Left renal cortex interstitium (tissue), 4 donors: ENCODE data around the gene NNT. TPM values are rescaled to one million over a fixed set of nuclear protein-coding genes. Genes with fewer than 3 reads are reported as not detected.
"Not testable (repeated sequence)": the region's sequence is repeated elsewhere in the genome, so short reads cannot be mapped to it uniquely, and the experiment has no call there.

Experiments used
- DNase-seq, 4 donors: peaks; one replicate each; pipeline ENCODE4 v3.0.0-alpha.2; 2013; ENCODE audit warnings: low read depth in 4 of 4, low spot score in 2 of 4, missing footprints in 1 of 4
- polyA plus RNA-seq, 4 donors: library from polyadenylated mRNA; unstranded; fragments of 120-200 nt; gene quantifications; one replicate each; pipeline ENCODE4 v1.2.1, GENCODE V29; 2013; ENCODE audit not compliant: insufficient read length in 4 of 4

Gene NNT
- polyA plus RNA-seq, 4 donors = 103 to 115 (median 113) TPM

DNA sequence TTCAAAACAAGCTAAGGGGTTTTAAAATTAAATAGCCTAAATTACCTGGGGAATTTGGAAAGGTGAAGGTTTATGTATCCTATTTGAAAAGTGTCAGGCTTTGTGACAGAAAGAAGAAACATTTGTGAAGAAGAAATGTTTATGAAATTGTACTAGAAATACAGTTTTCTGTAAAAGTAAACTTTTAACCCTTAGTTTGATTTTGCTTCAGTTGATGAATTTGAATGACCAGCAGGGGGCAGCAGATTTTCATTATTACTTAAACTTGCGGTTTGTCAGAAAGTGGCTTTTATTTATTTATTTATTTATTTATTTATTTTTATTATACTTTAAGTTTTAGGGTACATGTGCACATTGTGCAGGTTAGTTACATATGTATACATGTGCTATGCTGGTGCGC, 58.1 kb downstream of the NNT start:
- no peak for DNase-seq

DNA sequence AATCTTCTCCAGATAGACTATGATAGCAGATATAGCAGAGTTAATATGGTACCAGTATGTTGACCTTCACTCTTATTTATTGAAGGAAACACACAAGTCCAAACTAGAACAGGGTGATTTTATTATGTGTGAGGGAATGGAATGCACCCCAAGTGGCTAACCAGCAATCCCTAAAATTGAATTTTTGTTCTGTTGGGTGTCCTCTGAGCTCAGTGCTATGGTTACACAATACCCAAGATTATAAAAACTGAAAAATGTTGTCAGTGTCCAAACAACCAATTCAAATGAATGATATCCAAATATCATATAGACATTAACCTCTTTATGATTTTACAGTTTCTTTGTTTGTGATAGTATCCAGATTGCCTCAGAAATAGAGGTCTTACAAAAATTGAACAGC, 60.9 kb downstream of the NNT start:
- DNase-seq = no peak

DNA sequence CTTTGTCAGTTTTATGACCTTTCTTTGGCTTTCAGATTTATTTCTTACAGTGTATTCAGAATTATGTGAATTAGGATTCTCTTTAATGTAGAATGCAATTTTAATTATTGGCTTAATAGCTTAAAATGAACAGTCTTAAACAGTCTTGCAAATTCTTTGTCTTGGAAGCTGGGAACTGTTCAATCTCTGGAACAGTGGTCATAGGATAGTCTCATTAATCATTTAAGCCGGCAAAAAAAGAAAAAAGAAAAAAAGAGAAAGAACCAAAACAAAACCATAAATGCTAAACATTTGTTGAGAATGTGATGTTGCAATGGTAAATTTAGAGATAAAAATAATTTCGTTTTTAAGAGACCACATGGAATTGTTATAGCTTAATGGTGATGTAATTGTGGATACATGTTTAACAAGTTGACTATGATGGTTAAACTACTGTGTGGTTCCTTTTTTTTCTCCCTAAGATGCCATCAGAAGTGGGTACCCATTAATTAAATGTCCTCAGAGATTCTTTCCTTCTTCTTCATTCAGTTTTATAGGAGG, 61.6 kb downstream of the NNT start:
- DNase-seq = no peak

DNA sequence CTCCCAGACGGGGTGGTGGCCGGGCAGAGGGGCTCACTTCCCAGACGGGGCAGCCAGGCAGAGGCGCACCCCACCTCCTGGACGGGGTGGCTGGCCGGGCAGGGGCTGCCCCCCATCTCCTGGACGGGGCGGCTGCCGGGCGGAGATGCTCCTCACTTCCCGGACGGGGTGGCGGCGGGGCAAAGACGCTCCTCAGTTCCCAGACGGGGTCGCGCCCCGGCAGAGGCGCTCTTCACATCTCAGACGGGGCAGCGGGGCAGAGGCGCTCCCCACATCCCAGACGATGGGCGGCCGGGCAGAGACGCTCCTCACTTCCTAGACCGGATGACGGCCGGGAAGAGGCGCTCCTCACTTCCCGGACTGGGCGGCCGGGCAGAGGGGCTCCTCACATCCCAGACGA, 62.8 kb downstream of the NNT start:
- not testable (repeated sequence) for DNase-seq

DNA sequence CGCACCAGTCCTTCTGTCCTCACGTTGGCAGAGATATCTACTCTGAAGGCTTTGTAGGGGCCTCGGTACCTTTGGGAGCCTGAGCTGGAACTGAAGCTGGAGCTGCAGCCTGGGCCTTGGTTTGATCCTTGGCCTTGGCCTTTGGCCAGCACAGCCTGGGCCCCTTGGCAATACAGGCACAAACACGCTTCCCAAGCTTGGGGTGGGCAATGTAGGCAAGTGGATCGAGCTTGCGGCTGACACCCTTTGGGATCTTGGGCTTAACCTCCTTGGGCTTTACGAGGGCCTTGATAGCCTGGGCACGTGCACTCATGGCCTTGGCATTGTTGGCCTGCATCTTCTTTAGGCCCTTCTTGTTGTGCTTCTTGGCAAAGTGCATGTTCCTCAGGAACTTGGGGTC, 63.7 kb downstream of the NNT start:
- DNase-seq = not testable (repeated sequence)

DNA sequence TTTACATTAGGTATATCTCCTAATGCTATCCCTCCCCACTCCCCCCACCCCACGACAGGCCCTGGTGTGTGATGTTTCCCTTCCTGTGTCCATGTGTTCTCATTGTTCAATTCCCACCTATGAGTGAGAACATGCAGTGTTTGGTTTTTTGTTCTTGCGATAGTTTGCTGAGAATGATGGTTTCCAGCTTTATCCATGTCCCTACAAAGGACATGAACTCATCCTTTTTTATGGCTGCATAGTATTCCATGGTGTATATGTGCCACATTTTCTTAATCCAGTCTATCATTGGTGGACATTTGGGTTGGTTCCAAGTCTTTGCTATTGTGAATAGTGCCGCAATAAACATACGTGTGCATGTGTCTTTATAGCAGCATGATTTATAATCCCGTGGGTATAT, 64.4 kb downstream of the NNT start:
- not testable (repeated sequence) for DNase-seq

DNA sequence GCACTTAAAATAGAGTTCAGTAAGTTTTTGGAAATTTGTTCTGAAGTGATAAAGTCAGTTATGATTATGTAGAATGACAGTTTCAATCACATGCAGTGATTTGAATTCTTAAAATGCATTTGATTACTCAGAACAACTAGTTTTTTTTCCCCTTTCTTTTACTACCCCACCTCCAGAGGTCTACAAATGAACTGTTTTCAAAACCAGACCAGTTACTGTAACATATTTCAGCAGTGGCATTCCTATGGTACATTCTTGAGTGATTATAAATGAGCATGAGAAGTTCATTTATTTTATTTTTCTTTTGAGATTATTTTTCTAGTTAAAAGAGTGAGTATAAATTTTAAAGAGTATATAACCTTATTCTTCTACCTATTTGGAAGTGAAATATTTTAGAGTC, 71.6 kb downstream of the NNT start:
- no peak for DNase-seq

DNA sequence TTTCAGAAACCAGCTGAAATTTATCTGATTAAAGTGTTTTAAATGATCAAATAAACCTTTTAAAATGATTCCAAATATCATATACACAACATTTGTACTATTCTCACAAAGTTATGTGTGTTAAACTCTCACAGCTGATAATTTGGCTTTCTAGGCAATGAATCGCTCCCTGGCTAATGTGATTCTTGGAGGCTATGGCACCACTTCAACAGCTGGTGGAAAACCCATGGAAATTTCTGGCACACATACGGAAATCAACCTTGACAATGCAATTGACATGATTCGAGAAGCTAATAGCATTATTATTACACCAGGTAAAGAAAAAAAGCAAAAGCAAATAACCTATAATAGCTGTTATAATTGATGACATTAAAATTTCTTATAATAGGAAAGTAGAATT, 72.4 kb downstream of the NNT start:
- no peak for DNase-seq

DNA sequence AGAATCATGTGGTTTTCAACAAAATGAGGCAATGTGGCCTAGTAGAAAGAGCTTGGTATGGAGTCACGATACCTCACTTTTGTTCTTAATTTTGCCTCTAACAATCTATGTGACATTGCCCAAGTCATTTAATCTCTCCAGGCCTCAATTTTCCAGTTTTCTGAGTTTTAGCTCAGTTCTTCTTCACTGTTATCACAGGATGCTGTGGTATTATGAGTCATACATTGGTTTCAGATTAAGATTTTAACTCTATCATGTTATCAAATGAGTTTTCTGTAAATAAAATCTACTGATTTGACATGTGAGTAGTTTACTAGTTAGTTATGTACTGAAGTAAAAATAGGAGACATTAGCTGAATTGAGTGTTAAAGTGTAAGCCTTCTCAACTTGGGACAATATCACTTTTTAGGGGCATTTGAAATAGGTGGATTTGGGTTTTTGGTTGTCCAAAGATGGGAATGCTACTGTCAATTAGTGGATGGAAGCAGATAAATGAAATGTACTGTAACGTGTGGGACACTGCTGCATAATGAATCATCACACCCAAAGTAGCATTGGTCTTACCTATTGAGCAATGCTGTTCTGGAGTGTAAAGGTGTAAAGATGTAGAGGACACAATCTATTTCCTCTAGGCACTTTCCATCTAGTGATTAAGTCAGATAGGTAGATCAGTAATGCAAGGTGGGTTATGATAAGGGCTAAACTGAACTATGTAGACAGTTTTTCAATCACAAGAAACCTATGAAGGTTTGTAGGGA, 73.3 kb downstream of the NNT start:
- no peak for DNase-seq

DNA sequence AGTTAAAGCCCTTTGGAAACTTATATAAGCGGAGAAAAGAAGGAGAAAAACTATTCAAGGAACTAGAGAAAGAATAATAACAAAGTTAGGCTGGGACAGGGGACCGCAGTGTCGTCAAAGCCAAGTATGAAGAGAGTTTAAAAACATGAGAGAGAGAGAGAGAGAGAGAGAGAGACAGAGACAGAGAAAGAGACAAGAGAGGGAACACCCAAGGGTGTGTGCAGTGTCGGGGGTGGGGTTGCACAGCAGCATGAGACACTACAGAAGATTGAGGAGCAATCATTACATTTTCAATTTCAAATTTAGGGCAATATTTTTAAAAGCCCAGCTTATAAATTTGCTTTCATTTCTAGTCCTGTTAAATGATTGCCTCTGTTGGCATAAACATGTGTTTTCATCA, 74.3 kb downstream of the NNT start:
- DNase-seq = no peak

DNA sequence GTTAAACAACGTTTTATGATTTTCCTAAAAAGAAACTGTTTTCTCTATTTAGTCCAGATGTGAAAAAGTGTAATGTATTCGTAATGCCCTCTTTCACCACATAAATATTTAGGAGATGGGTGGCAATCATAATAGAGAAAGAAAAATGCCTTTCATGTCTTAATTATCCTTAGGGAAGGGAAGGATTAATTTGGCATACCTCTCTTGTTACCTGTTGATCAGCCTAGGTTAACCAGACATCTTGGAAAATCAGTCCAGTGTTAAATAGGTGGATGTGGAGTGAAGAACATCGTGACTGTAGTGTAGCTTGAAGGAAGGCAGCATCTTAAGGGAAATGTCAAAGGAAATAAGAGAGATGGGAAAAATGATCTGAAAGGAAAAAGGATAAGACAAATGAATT, 76.2 kb downstream of the NNT start:
- no peak for DNase-seq

DNA sequence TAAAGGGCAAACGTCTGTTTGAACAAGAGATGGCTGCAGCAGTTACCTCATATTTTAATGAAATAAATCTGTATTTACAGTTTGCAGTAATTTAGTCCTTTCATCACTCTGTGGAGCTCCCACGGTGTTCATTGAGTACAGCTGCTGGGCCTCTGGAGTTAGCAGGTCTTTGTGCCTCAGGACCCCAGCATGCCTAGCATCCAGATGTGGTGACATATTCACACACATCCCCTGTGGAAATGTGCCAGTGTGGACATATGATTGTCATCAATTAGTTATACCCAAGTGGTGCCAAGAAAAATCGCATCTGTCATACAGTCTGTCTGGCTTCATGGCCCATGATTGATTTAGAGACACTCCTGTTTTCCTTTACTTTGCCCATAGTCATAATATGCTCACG, 77.3 kb downstream of the NNT start:
- no peak for DNase-seq

DNA sequence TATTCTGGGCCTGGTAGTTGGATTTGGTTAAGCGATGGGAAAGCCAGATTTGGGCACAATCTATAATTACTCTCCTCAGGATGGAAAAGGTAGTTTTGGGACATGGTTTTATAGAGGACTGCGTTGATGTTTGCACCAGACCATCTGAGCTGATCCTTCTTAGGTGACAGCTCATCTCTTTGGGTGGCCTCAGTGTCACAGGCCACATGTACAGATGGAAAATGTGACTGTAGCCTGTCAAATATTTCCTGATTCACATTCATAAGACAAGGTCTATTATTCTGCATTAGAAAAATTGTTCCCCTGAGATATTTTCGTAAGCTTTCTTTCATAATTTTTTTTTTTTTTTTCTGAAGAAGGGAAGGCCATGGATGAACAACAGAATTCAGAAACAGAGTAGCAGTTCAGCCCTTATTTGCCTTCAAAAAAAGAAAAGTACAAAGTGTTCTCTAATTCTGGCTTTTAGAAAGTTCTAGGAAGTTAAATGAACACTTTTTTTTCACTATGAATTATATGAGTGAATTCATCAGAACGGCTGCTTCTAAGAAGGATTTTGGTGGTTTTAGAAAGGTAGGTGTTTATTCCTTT, 81.0 kb downstream of the NNT start:
- no peak for DNase-seq

DNA sequence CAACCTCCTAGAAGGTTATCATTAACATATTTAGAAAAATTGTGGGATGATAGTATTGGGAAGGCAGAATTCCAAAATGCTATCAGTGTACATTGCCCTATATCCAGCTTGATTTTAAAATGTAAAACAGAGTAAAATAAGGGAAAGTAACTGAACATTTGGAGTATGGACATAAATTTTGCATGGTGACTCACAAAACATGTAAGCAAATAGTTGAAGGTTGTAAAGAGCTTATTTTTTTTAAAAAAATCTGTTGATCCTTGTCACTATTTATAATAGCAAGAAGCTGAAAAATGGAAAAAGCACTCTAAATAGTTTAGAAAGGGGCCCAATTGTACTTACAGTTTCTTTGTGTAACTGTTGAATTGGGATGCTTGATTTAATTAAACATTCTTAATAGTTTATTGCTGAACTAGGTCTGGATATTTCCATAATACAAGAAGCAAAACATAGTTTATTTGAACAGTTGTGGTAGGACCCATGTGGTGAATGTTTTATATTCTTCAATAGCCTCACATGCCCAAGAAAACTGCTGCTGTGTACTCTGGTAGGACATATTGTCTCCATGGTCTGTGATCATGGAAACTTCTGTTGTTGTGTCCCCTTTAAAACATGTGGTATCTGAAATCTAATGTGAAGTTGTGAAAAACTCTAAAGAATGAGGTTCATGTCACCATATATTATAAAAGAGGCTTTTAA, 82.4 kb downstream of the NNT start:
- DNase-seq = no peak

DNA sequence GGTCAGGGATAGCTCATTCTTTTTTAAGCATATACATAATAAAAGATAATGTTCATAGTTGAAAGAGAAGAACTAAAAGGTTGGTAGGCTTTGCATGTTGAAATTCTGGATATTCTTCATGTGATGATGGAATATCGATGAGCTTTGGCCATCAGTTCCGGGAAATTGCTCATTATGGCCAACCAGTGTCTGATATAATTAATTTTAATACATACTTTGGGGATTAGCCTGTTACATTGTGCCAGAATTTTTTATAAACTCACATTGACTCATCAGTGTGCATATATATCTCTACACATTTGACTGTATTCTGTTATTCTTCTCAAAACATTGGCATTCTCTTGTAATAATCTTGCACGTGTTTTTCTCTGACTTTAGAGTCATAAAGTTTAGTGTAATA, 84.3 kb downstream of the NNT start:
- no peak for DNase-seq

DNA sequence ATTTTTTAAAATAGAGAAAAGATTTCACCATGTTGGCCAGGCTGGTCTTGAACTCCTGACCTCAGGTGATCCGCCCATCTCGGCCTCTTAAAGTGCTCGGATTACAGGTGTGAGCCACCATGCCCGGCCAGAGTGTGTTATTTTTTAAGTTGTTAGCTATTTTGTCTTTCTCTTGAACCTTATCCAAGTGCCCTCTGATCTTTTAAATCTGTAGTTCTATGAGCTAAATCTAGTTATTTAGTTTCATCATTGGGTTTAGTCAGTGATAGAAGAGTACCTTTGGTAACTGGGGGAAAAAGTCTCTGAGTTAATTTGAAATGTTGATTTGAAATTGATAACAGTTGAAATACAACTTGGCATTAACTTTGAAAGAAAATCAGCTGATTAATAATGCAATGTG, 88.3 kb downstream of the NNT start:
- DNase-seq = no peak

DNA sequence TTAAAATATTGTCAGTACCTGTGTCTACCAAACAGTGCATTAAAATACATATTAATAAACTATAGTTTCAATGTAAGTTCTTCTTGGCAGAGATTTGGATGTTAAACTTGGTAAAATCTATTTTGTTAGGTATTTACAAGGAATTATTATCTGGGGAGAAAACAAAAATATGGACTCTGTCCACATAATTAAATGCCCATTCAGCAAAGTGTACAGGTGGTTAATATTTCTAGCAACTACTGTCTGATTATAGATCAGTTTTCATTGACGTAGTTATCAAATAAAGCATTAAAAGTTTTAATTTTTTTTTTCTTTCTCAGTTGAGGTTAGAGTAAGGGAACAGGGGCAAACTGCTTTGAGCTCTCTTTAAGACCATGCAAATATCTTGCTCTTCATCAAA, 88.9 kb downstream of the NNT start:
- DNase-seq = no peak

DNA sequence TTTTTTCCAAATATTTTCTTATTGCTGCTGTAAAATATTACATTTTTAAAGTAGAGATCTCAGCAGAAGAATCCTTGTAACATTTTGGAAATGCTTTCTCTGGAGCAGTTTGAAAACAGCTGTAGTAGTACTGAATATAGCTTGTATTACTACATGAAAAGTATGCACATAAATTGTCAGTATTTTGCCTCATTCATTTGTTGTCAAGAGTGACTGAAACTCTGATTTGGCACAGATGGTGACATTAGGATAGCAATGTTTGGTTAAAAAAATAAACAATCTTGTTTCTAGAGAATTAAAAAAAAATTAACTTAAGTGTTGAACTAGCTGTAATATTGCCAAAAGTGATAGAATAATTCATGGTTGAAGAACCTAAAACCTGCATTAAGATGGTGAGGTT, 90.4 kb downstream of the NNT start:
- DNase-seq = no peak

DNA sequence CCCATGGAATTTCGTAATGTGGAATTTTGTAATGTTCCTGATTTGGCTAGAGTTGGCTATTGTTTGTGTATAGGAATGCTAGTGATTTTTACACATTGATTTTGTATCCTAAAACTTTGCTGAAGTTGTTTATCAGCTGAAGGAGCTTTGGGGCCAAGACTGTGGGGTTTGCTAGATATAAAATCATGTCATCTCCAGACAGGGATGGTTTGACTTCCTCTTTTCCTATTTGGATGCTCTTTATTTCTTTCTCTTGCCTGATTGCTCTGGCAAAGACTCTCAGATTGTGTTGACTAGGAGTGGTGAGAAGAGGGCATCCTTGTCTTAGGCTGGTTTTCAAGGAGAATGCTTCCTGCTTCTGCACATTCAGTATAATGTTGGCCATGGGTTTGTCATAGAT, 91.0 kb downstream of the NNT start:
- no peak for DNase-seq

DNA sequence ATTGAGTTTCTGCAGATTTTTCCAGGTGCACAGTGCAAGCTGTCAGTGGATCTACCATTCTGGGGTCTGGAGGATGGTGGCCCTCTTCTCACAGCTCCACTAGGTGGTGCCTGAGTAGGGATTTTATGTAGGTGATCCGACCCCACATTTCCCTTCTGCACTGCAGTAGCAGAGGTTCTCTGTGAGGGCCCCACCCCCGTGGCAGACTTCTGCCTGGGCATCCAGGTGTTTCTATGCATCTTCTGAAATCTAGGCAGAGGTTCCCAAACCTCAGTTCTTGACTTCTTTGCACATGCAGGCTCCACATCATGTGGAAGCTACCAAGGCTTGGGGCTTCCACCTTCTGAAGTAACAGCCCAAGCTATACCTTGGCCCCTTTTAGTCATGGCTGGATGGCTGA, 93.5 kb downstream of the NNT start:
- DNase-seq = not testable (repeated sequence)

DNA sequence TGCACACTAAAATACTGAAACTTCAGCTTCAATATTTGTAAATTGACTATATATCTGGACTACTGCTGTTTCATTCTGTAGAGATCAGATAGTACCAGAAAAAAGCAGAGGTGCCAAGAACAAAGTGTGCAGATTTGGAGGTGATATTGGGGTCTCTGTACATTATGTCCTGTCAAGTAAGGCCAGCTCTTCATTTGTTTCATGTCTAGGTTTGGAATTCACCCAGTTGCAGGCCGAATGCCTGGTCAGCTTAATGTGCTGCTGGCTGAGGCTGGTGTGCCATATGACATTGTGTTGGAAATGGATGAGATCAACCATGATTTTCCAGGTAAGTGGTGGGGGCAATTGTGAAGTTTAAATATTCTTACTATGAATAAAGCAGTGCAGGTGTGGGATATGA, 96.9 kb downstream of the NNT start:
- no peak for DNase-seq

DNA sequence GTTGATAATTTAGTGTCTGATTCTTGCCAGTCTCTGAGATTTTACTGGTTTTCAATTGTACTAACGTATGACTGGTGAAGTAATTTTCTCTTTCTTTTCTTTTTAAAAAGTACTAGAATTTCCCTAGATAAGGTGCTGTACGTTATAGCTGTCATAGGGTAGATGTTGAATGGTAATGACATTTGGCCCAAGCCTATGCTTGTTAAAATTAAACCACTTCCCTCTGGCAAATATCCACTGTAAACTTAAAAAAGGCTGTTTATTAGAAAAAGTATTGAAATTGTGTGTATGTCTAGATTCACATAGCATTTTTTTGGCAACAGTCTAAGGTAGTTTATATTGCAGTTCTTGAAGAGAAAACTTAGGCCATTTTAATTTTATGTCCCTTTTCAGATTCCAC, 97.6 kb downstream of the NNT start:
- DNase-seq = no peak
